K562 (cell line): Measurements from ENCODE around the gene SLC6A8. TPM values are rescaled to one million over a fixed set of nuclear protein-coding genes. Genes with fewer than 3 reads are reported as not detected.

ENCODE experiments used
- ATAC-seq: fragments of 200-7000 bp; cut with Tn5 transposase; 3 replicates; pipeline ENCODE4 v1.9.1; 2020; ENCODE audit warnings: moderate library complexity
- BruUV-seq: library from RNA; stranded (reverse); fragments of 400-500 nt; replicated peaks from 2 replicates; lab custom pipeline; 2021; lab: Mats Ljungman, UMichigan
- CTCF ChIA-PET: fragments of 300-600 bp; formaldehyde crosslinking; extraction: SDS; loops from one replicate; lab custom pipeline; 2021; ENCODE audit warnings: low intra/inter-chr PET ratio; lab: Yijun Ruan, JAX
- POLR2A ChIA-PET: fragments of 300-600, 350-650 bp; sonication (Branson Sonifier 250); formaldehyde crosslinking; extraction: SDS; loops from one replicate; lab custom pipeline; 2021; ENCODE audit warnings: antibody characterized with exemption, inconsistent platforms; lab: Yijun Ruan, JAX
- DNase-seq, 4 experiments: peaks; one replicate each; pipeline versions ENCODE4 v3.0.0 to v3.0.0-alpha.2; 2011 to 2018; ENCODE audit warnings: low spot score in 3 of 4, mixed read lengths in 3 of 4; ENCODE audit errors: extremely low read depth in 1 of 4
- FAIRE-seq: peaks from 2 replicates; lab custom pipeline; 2011; peaks lifted over from hg19 to GRCh38; lab: Jason Lieb, UNC
- H2AFZ ChIP-seq: 2 replicates; pipeline ENCODE4 v1.6.0; 2011; ENCODE audit warnings: low read depth, low read length, control low read depth, inconsistent platforms
- H3K27ac ChIP-seq: fragments of 200-600 bp; 3 replicates; pipeline ENCODE4 v1.8.0; 2011; ENCODE audit warnings: low read depth, mild to moderate bottlenecking, control low read depth, inconsistent platforms, low read length, moderate library complexity, mixed read lengths; ENCODE audit errors: extremely low read depth
- H3K27me3 ChIP-seq, 2 experiments: fragments of 300-600 bp in 1 of 2; 2 replicates in 1 of 2; 3 replicates in 1 of 2; pipeline versions ENCODE4 v1.6.0 to v1.8.0; 2011; ENCODE audit warnings: inconsistent platforms in 2 of 2, low read length in 2 of 2, mild to moderate bottlenecking in 1 of 2, mixed read lengths in 1 of 2, moderate library complexity in 1 of 2; ENCODE audit not compliant: control insufficient read depth in 2 of 2, insufficient read depth in 2 of 2
- H3K36me3 ChIP-seq: fragments of 300-600 bp; 3 replicates; pipeline ENCODE4 v1.8.0; 2011; ENCODE audit warnings: mild to moderate bottlenecking, low read length, inconsistent platforms; ENCODE audit not compliant: control insufficient read depth, insufficient read depth
- H3K4me1 ChIP-seq, 2 experiments: fragments of 200-600 bp in 1 of 2; replicated peaks in 1 of 2; 2 replicates in 1 of 2; 3 replicates in 1 of 2; pipeline versions ENCODE4 v1.5.1 to v1.8.0; 2011; ENCODE audit warnings: inconsistent platforms in 2 of 2, low read length in 2 of 2, mild to moderate bottlenecking in 1 of 2, mixed read lengths in 1 of 2, moderate library complexity in 1 of 2; ENCODE audit not compliant: control insufficient read depth in 2 of 2, insufficient read depth in 2 of 2
- H3K4me2 ChIP-seq: 2 replicates; pipeline ENCODE4 v1.6.1; 2011; ENCODE audit warnings: low read length, control low read depth, inconsistent platforms, mixed read lengths; ENCODE audit not compliant: insufficient read depth
- H3K4me3 ChIP-seq: fragments of 200-600 bp; sonication (generic), shearing (Covaris generic); 2 replicates; pipeline ENCODE4 v1.5.1; 2016; ENCODE audit warnings: control low read depth, inconsistent platforms
- H3K79me2 ChIP-seq: fragments of 200-600 bp; 3 replicates; pipeline ENCODE4 v1.8.0; 2011; ENCODE audit warnings: low read length, inconsistent platforms; ENCODE audit not compliant: control insufficient read depth, insufficient read depth
- H3K9ac ChIP-seq, 2 experiments: 2 replicates each; pipeline versions ENCODE4 v1.6.0 to v1.6.1; 2011; ENCODE audit warnings: low read depth in 2 of 2, low read length in 2 of 2, control low read depth in 1 of 2, inconsistent platforms in 1 of 2, mild to moderate bottlenecking in 1 of 2, mixed read lengths in 1 of 2; ENCODE audit not compliant: insufficient read depth in 1 of 2
- H3K9me1 ChIP-seq: one replicate; pipeline ENCODE4 v1.6.0; 2011; ENCODE audit warnings: inconsistent platforms, mild to moderate bottlenecking, low read length, moderate library complexity; ENCODE audit not compliant: control insufficient read depth, insufficient read depth
- H3K9me3 ChIP-seq: replicated peaks from 2 replicates; pipeline ENCODE4 v1.5.1; 2011; ENCODE audit warnings: low read depth, low read length, inconsistent platforms; ENCODE audit not compliant: control insufficient read depth, insufficient read depth
- H4K20me1 ChIP-seq: replicated peaks from 2 replicates; pipeline ENCODE4 v1.6.1; 2011; ENCODE audit warnings: low read length, inconsistent platforms, mixed read lengths; ENCODE audit not compliant: control insufficient read depth, insufficient read depth
- XRCC4 ChIP-seq: IDR thresholded peaks from one replicate; pipeline ENCODE4 v1.6.1; 2011; ENCODE audit not compliant: insufficient read depth, insufficient read length; ENCODE audit errors: extremely low read depth
- ZNF324 ChIP-seq: fragments of 250-450 bp; sonication (Bioruptor Pico); IDR thresholded peaks from 2 replicates; pipeline ENCODE4 v1.4.0; 2020; ENCODE audit warnings: mild to moderate bottlenecking
- WGBS: fragments of 100-300 bp; shearing (Covaris generic); methylation state at CpG from one replicate; pipeline ENCODE4 v1.1.6; 2016; ENCODE audit warnings: low coverage, mixed read lengths; ENCODE audit not compliant: insufficient coverage; ENCODE audit errors: missing lambda C conversion rate; 5-methylcytosine and 5-hydroxymethylcytosine counted together
- in situ Hi-C: fragments of 300-500 bp; cut with MboI; formaldehyde crosslinking; loops from 4 replicates; pipeline ENCODE4 v1.15.0; 2018; ENCODE audit warnings: inconsistent platforms, mixed read lengths
- intact Hi-C: fragments of 100-400 bp; cut with micrococcal nuclease; formaldehyde crosslinking; loops from 2 replicates; pipeline ENCODE4 v1.14.2; 2022
- polyA plus RNA-seq, 8 experiments: library from polyadenylated mRNA; depleted of rRNA in 4 of 8; stranded (reverse) in 5 of 8; unstranded in 3 of 8; fragments of >200 nt; fragmentation: Nextera tagmentation in 2 of 8; fragmentation: Illumina TruSeq in 1 of 8; extraction: Ambion mirVana in 2 of 8; extraction: Trizol in 1 of 8; gene quantifications; 2 replicates each; pipeline versions ENCODE4 v1.2.1 to v1.2.3, GENCODE V29; 2011 to 2014; ENCODE audit warnings: inconsistent platforms in 1 of 8, missing spikeins in 1 of 8
- total RNA-seq, 7 experiments: library from RNA; depleted of rRNA in 6 of 7; stranded (reverse); fragments of >200 nt in 6 of 7; fragmentation: Illumina TruSeq in 2 of 7; extraction: Trizol in 2 of 7; gene quantifications; 2 replicates each; pipeline versions ENCODE4 v1.2.1 to v1.2.3, GENCODE V29; 2011 to 2021; ENCODE audit warnings: low replicate concordance in 1 of 7
- TF ChIP-seq, protein P1 (sequence below): sonication (generic); formaldehyde crosslinking; IDR thresholded peaks from 2 replicates; pipeline ENCODE4 v1.8.1; 2023; ENCODE audit warnings: mild to moderate bottlenecking, missing genetic modification reagents

Gene SLC6A8
- total and polyA plus RNA-seq, 9 of the 15 experiments (the other 6 are each of a cell fraction or from before 2014, with no cell fraction given) = 0.68 to 144 (median 34.3) TPM

DNA sequence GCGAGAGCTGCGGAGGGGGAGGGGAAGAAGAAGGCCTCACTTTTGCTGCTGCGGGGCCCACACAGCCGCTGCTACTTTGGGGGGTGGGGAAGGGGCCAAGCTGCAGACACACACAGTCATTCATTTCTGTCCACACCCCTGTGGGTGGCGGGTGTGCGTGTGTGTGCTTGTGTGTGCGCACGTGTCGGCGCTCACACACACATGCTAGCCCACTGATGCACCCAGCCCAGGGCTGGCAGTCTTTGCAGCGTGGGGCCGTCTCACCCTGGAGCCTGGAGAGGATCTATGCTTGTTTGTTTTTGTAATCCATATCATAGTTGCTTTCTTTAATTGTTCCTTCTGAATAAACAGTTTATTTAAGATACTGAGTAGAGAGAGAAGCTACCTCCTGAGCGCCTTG, 36.8 kb upstream of the SLC6A8 start:
- CTCF ChIA-PET = no interaction called here

More for the DNA sequence above, 36.8 kb upstream of the SLC6A8 start:
- Histone ChIP-seq H3K9ac (0 out of 4 replicates have a peak overlapping the region, but pooled peaks of 1 of the 2 experiments have one; percentile 9), H3K27ac (no peak overlapping the region), H3K36me3 (no peaks in the 10 kb centered on the region), H3K9me3 (no peaks in the 10 kb centered on the region), H3K27me3 (no peaks in the 10 kb centered on the region; a peak in 1 of 5 replicates), H2AFZ (no peak overlapping the region), H4K20me1 (no peaks in the 10 kb centered on the region), H3K4me3 (no peak overlapping the region), H3K4me2 (no peak overlapping the region), H3K79me2 (no peaks in the 10 kb centered on the region), H3K4me1 (peaks cover 5 to 40% of the 10 kb centered on the region in 2 experiments; a peak in 3 of 5 replicates), H3K9me1 (no peaks in the 10 kb centered on the region)
- no TSS peak for BruUV-seq
- in situ Hi-C loops = no loop called here
- intact Hi-C loops = loop anchor here (2.0 kb wide), 1 partner anchor 70 kb away; no protein-coding TSS in a partner anchor
- DNase-seq (no peak), FAIRE-seq (no peak), ATAC-seq (no peak)
- POLR2A ChIA-PET = no interaction called here
- 93% methylated on average over 5 of the region's 13 CpGs for WGBS
- TF ChIP-seq XRCC4 (no peak), ZNF324 (CRISPR knock-in tag) (no peak)
- TF ChIP-seq, protein P1, sequence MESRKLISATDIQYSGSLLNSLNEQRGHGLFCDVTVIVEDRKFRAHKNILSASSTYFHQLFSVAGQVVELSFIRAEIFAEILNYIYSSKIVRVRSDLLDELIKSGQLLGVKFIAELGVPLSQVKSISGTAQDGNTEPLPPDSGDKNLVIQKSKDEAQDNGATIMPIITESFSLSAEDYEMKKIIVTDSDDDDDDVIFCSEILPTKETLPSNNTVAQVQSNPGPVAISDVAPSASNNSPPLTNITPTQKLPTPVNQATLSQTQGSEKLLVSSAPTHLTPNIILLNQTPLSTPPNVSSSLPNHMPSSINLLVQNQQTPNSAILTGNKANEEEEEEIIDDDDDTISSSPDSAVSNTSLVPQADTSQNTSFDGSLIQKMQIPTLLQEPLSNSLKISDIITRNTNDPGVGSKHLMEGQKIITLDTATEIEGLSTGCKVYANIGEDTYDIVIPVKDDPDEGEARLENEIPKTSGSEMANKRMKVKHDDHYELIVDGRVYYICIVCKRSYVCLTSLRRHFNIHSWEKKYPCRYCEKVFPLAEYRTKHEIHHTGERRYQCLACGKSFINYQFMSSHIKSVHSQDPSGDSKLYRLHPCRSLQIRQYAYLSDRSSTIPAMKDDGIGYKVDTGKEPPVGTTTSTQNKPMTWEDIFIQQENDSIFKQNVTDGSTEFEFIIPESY = peak; percentile 37; the same call in 1 of the 2 replicates
